HL-60 (cell line): ENCODE measurements around the gene PLBD2.

ENCODE experiments used
- DNase-seq, 2 experiments: peaks; one replicate each; pipeline ENCODE4 v3.0.0-alpha.2; 2010 to 2020; ENCODE audit warnings: low read depth in 1 of 2, low spot score in 1 of 2
- H3K27ac ChIP-seq: fragments of 250-450 bp; sonication (Bioruptor Pico); replicated peaks from 2 replicates; pipeline ENCODE4 v1.5.1; 2020; ENCODE audit warnings: mild to moderate bottlenecking, moderate library complexity
- H3K27me3 ChIP-seq: fragments of 250-450 bp; sonication (Bioruptor Pico); 2 replicates; pipeline ENCODE4 v1.5.1; 2021; ENCODE audit warnings: mild to moderate bottlenecking, moderate library complexity; ENCODE audit not compliant: insufficient read depth, poor library complexity, severe bottlenecking
- H3K4me3 ChIP-seq: replicated peaks from 2 replicates; pipeline ENCODE4 v1.5.1; 2011; ENCODE audit warnings: mild to moderate bottlenecking, control low read depth, low read length; ENCODE audit not compliant: insufficient read depth
- CTCF ChIP-seq: IDR thresholded peaks from one replicate; pipeline ENCODE4 v1.5.1; 2011; ENCODE audit warnings: low read length, control low read depth, inconsistent platforms; ENCODE audit not compliant: insufficient read depth
- GABPA ChIP-seq: IDR thresholded peaks from 2 replicates; pipeline ENCODE4 v1.6.1; 2012; ENCODE audit warnings: low read depth
- POLR2AphosphoS5 ChIP-seq: IDR thresholded peaks from 2 replicates; pipeline ENCODE4 v1.6.1; 2012; ENCODE audit warnings: low read depth
- REST ChIP-seq: IDR thresholded peaks from 2 replicates; pipeline ENCODE4 v1.6.1; 2012; ENCODE audit warnings: low read depth; ENCODE audit not compliant: insufficient replicate concordance
- SPI1 ChIP-seq: IDR thresholded peaks from 2 replicates; pipeline ENCODE4 v1.6.1; 2012; ENCODE audit warnings: low read depth, mild to moderate bottlenecking, borderline replicate concordance

PLBD2 gene

GRCh38 chr12:113334786-113335539 lies 23.4 kb upstream of the PLBD2 start, which contains the start of gene SLC8B1:
SLC8B1 (minus strand) TSS chr12:113335109; CDS start chr12:113332878, 2,231 bp downstream.
- TF ChIP-seq POLR2AphosphoS5 (peak; percentile 75; the same call in 1 of the 2 replicates), CTCF (no peak)
- Histone ChIP-seq H3K4me3 (peak within 1 kb of the TSS; percentile 78), H3K27ac (peak within 1 kb of the TSS; percentile 86), H3K27me3 (no peaks in the 10 kb centered on the region)
- DNase-seq: peak; percentile 75 to 83

GRCh38 chr12:113339540-113339939 lies 18.8 kb upstream of the PLBD2 start:
- TF ChIP-seq SPI1 (no peak), POLR2AphosphoS5 (no peak)
- Histone ChIP-seq H3K27ac (no peak overlapping the region), H3K4me3 (no peak overlapping the region), H3K27me3 (no peaks in the 10 kb centered on the region)
- no peak for DNase-seq

- no peak for DNase-seq
- Histone ChIP-seq H3K27ac (no peak overlapping the region), H3K4me3 (no peak overlapping the region), H3K27me3 (no peaks in the 10 kb centered on the region)
- TF ChIP-seq REST: no peak
- TF ChIP-seq POLR2AphosphoS5: no peak
- no peak for TF ChIP-seq SPI1
- no peak for TF ChIP-seq CTCF
These were observed 18.3 kb upstream of the PLBD2 start for GRCh38 chr12:113340061-113340460.

- peak in 1 of 2 experiments; percentile 41 for DNase-seq
- Histone ChIP-seq H3K27me3 (no peaks in the 10 kb centered on the region), H3K4me3 (no peak overlapping the region), H3K27ac (no peak overlapping the region)
- TF ChIP-seq CTCF: no peak
- TF ChIP-seq SPI1: no peak
- no peak for TF ChIP-seq REST
- no peak for TF ChIP-seq GABPA
- TF ChIP-seq POLR2AphosphoS5: no peak
These were observed 16.9 kb upstream of the PLBD2 start for GRCh38 chr12:113341535-113341934.
